RWPE1 (cell line): ENCODE results near the gene NELL1.

Experiments used
- CTCF ChIA-PET: fragments of 350-600 bp; sonication (Branson Sonifier 250); formaldehyde crosslinking; extraction: SDS; loops from one replicate; lab custom pipeline; 2021; lab: Yijun Ruan, JAX
- POLR2A ChIA-PET: fragments of 400-600 bp; formaldehyde crosslinking; extraction: SDS; loops from one replicate; lab custom pipeline; 2020; ENCODE audit warnings: antibody characterized with exemption; ENCODE audit not compliant: low non-redundant PET; lab: Yijun Ruan, JAX
- DNase-seq: peaks from one replicate; pipeline ENCODE4 v3.0.0; 2012; ENCODE audit warnings: low spot score
- H3K27ac ChIP-seq: fragments of 450-650 bp; 2 replicates; pipeline ENCODE4 v1.5.1; 2017
- TF ChIP-seq, protein P1 (sequence below): fragments of 450-650 bp; conservative IDR thresholded peaks from 2 replicates; pipeline ENCODE4 v1.5.1; 2017; ENCODE audit warnings: low read depth, mild to moderate bottlenecking

NELL1 gene

DNA sequence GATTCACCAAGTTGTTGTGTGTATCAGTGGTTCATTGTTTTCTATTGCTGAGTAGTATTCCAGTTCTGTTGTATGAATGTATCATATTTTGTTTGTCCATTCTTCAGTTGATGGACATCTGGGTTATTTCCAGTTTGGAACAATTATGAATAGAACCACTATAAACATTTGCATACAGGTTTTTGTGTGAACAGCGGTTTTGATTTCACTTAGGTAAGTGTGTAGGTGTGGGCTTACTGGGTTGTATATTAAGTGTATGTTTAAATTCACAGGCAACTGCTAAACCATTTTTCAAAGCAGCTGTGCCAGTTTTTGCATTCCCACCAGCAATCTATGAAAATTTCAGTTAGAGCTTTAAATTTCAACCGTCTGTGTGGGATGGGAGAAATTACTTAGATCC is 217.8 kb downstream of the NELL1 start:
- TF ChIP-seq, protein P1, sequence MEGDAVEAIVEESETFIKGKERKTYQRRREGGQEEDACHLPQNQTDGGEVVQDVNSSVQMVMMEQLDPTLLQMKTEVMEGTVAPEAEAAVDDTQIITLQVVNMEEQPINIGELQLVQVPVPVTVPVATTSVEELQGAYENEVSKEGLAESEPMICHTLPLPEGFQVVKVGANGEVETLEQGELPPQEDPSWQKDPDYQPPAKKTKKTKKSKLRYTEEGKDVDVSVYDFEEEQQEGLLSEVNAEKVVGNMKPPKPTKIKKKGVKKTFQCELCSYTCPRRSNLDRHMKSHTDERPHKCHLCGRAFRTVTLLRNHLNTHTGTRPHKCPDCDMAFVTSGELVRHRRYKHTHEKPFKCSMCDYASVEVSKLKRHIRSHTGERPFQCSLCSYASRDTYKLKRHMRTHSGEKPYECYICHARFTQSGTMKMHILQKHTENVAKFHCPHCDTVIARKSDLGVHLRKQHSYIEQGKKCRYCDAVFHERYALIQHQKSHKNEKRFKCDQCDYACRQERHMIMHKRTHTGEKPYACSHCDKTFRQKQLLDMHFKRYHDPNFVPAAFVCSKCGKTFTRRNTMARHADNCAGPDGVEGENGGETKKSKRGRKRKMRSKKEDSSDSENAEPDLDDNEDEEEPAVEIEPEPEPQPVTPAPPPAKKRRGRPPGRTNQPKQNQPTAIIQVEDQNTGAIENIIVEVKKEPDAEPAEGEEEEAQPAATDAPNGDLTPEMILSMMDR, result no peak
- POLR2A ChIA-PET, result no interaction called here
- CTCF ChIA-PET, result no interaction called here

DNA sequence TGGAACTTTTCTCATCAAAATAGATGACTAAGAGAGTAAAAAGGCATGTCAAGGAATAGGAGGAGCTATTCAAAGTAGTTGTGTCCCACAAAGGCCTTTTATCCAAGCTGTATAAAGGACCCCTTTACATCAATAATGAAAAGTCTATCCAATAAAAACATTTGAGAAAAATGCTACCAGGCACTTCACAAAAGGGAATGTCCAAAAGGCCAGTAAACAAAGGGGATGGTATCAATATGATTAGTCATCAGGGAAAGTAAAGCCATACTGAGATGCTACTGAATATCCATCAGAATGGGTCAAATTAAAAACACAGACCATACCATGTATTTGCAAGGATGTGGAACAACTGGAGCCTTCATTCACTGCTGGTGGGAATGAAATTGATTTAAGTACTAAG is 224.9 kb downstream of the NELL1 start:
- ChIA-PET CTCF (interaction anchor here (0.7 kb wide), 1 partner anchor 250 kb away, joined by 3 read pairs; no protein-coding TSS in a partner anchor), POLR2A (no interaction called here)
- no peak for DNase-seq
- TF ChIP-seq, protein P1, result no peak
- H3K27ac ChIP-seq, result no peak overlapping the region

More for the DNA sequence above, 217.8 kb downstream of the NELL1 start:
- no peak for DNase-seq
- H3K27ac ChIP-seq, result no peak overlapping the region

DNA sequence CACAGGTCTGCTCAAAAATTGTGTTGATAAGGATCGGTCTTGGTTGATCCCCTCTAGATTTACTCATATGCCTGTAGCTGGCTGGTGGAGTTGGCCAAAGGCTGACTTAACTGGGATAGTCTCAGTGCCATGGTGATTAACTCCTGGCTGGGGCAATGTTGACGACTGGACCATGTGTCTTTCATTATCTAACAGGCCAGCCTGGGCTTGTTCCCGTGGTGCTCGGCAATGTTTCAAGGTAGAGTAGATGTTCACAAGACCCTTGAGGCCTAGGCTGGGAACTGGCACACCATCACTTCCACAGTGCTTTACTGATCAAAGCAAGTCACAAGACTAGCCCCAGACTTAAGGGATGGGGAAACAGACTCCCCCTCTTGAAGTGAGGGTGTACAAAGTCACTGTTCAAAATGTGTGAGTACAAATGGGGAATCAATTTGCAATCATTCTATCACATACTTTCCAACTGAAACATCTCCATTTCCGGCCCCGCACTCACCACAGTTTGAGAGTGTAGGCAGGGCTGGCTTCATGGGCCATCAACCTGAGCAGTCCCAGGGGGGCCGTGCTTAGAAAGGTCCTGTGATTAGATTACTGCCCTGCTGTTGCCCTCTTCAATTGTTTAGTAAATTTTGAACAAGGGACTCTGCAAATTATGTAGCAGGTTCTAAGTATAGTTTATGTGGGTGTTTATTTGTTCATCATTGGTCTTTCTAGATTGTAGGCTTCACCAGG is 240.8 kb downstream of the NELL1 start:
- TF ChIP-seq, protein P1, result no peak
- ChIA-PET CTCF (no interaction called here), POLR2A (no interaction called here)
- DNase-seq, result no peak
- no peak overlapping the region for H3K27ac ChIP-seq

DNA sequence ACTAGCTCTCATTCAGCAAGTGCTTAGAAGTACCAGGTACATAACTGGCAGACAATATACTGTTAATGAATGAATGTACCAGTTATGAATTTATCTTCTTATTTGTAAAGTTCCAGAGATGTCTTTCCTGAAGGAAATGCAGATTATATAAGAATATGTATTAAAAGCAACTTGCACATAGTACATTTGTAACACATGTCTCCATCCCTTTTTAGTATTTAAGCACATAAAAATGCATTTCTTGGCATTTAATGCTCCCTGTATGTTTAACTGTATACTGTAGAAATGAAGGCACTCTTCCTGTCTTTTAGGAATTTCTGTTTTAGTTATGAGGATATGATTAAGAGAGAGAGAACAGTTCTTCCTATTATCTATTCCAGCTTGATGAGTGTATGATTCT is 241.3 kb downstream of the NELL1 start:
- TF ChIP-seq, protein P1, result no peak
- no peak for DNase-seq
- POLR2A ChIA-PET, result no interaction called here
- no peak overlapping the region for H3K27ac ChIP-seq
- CTCF ChIA-PET, result no interaction called here

DNA sequence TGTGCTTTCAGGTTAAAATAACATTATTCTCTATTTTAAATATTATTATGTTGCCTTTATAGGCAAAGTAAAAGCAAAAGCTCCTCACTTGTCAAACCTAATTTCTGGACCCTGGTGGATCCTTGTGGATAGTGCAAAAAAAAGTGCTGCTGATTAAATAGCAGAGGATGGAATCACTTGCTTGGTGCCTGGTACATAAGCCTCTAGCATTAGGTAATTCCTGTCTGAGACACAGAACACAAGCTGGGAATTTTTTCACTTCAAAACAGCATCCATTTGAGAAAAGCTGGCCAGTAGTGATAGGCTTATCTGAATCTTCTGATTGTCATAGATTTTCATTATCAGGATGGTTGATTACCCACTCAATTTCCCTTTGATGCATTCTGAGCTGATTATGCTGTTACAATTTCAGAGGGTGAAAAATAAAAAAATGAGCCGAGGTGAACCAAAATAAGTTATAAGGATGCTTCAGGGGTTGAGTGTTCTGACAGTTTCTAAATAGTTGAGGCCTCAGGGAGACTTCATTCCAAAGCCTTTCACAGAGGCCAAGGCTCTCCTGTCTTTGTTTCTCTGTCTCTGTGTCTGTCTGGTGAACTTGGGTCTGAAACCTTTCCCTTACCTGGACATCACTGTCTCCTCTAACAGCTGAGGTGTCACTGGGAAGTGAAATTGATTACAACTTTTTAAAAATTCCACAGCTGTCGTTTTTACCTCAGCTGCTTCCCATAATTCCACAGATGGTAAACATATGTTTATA is 242.9 kb downstream of the NELL1 start:
- TF ChIP-seq, protein P1, result no peak
- no peak for DNase-seq
- POLR2A ChIA-PET, result no interaction called here
- H3K27ac ChIP-seq, result no peak overlapping the region
- CTCF ChIA-PET, result interaction anchor here (0.6 kb wide), 2 partner anchors 302 to 320 kb away, joined by 3 read pairs; no protein-coding TSS in a partner anchor

DNA sequence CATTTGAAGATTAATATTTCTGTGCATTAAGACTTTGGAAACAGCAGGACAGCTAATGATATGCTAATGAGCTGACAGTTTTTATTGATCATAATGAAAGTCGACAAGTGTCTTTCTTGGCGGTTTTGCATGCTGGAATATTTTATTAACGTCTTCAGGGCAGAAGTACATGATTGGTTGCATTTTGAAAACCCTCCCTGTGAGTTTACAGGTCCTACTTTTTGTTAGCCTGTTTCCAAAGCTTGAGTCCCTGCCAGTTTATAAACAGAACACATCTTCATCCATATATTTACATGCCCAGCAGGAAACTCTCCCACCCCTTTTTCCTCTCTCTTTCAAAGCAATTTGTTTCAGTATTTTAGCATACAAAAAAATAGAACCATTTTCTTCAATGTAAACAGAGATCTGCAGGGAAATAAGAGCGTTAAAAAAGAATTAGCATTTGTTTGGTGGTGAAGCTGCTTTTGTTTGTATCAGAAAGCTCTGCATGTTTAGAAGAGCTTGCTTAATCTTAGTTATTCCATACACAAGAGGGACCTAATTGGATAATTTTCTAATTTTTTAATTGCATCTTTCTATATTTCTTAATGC is 243.6 kb downstream of the NELL1 start:
- CTCF ChIA-PET, result interaction anchor here (0.6 kb wide), 1 partner anchor 302 kb away, joined by 3 read pairs; no protein-coding TSS in a partner anchor
- POLR2A ChIA-PET, result no interaction called here

More for the DNA sequence above, 243.6 kb downstream of the NELL1 start:
- H3K27ac ChIP-seq, result no peak overlapping the region
- DNase-seq, result no peak
- TF ChIP-seq, protein P1, result no peak
